Neural cell (in vitro differentiated cells): ENCODE measurements around the gene ISG20L2. TPM values are rescaled to one million over a fixed set of nuclear protein-coding genes. Genes with fewer than 3 reads are reported as not detected.
"Not testable (repeated sequence)": the region's sequence is repeated elsewhere in the genome, so short reads cannot be mapped to it uniquely, and the experiment has no call there.

ENCODE experiments used
- H2AFZ ChIP-seq: fragments of 200-600, 300-800 bp; sonication (generic), shearing (Covaris generic); 2 replicates; pipeline ENCODE4 v1.6.0; 2014; ENCODE audit warnings: low read depth, mild to moderate bottlenecking, antibody characterized with exemption, low read length, moderate library complexity
- H3F3A ChIP-seq: fragments of 200-600 bp; shearing (Covaris generic); 2 replicates; pipeline ENCODE4 v1.6.1; 2016; ENCODE audit warnings: mild to moderate bottlenecking, moderate library complexity, mixed read lengths, antibody characterized with exemption, low read length; ENCODE audit not compliant: insufficient read depth, poor library complexity, severe bottlenecking
- H3K27ac ChIP-seq: fragments of 200-600, 300-800 bp; sonication (generic), shearing (Covaris generic); 2 replicates; pipeline ENCODE4 v1.5.1; 2014; ENCODE audit warnings: mild to moderate bottlenecking, low read length, moderate library complexity
- H3K27me3 ChIP-seq: fragments of 300-800, 200-600 bp; sonication (generic), shearing (Covaris generic); 2 replicates; pipeline ENCODE4 v1.6.0; 2014; ENCODE audit warnings: mild to moderate bottlenecking, low read depth, low read length, moderate library complexity; ENCODE audit not compliant: insufficient read depth
- H3K36me3 ChIP-seq: fragments of 300-800, 200-600 bp; sonication (generic), shearing (Covaris generic); 2 replicates; pipeline ENCODE4 v1.5.1; 2014; ENCODE audit warnings: mild to moderate bottlenecking, antibody characterized with exemption, low read length, moderate library complexity; ENCODE audit not compliant: insufficient read depth
- H3K4me2 ChIP-seq: fragments of 300-800, 200-600 bp; sonication (generic), shearing (Covaris generic); 2 replicates; pipeline ENCODE4 v1.6.0; 2014; ENCODE audit warnings: mild to moderate bottlenecking, low read length
- H3K4me3 ChIP-seq: fragments of 300-800, 200-600 bp; sonication (generic), shearing (Covaris generic); 2 replicates; pipeline ENCODE4 v1.5.1; 2014; ENCODE audit warnings: mild to moderate bottlenecking, low read length, moderate library complexity
- H3K79me2 ChIP-seq: fragments of 200-600 bp; shearing (Covaris generic); replicated peaks from 2 replicates; pipeline ENCODE4 v1.6.0; 2014; ENCODE audit warnings: mild to moderate bottlenecking, low read length, moderate library complexity; ENCODE audit not compliant: insufficient read depth
- H3K9ac ChIP-seq: fragments of 300-800, 200-600 bp; sonication (generic), shearing (Covaris generic); 2 replicates; pipeline ENCODE4 v1.6.1; 2016; ENCODE audit warnings: mild to moderate bottlenecking, low read length, mixed read lengths
- H3K9me2 ChIP-seq: fragments of 200-600 bp; shearing (Covaris generic); 2 replicates; pipeline ENCODE4 v1.6.1; 2016; ENCODE audit warnings: mild to moderate bottlenecking, low read length, mixed read lengths; ENCODE audit not compliant: insufficient read depth
- H3K9me3 ChIP-seq: fragments of 200-600, 300-800 bp; sonication (generic), shearing (Covaris generic); 2 replicates; pipeline ENCODE4 v1.6.1; 2016; ENCODE audit warnings: mild to moderate bottlenecking, mixed run types, low read length, moderate library complexity, mixed read lengths
- H4K20me1 ChIP-seq: fragments of 200-600 bp; shearing (Covaris generic); 2 replicates; pipeline ENCODE4 v1.6.1; 2016; ENCODE audit warnings: mild to moderate bottlenecking, mixed run types; ENCODE audit not compliant: insufficient read depth
- CTCF ChIP-seq: fragments of 450-650 bp; IDR thresholded peaks from 2 replicates; pipeline ENCODE4 v1.5.1; 2014; ENCODE audit warnings: antibody characterized with exemption, mild to moderate bottlenecking, moderate library complexity; ENCODE audit not compliant: poor library complexity, severe bottlenecking
- EP300 ChIP-seq: fragments of 450-650 bp; conservative IDR thresholded peaks from 2 replicates; pipeline ENCODE4 v1.6.1; 2014; ENCODE audit warnings: antibody characterized with exemption, mild to moderate bottlenecking, moderate library complexity; ENCODE audit not compliant: poor library complexity, severe bottlenecking
- EZH2 ChIP-seq: fragments of 200-600, 300-800 bp; shearing (Covaris generic), sonication (generic); IDR thresholded peaks from 2 replicates; pipeline ENCODE4 v1.6.1; 2014; ENCODE audit warnings: antibody characterized with exemption, low read length, borderline replicate concordance, mild to moderate bottlenecking; ENCODE audit not compliant: insufficient read depth, poor library complexity, severe bottlenecking
- MXI1 ChIP-seq: fragments of 450-650 bp; conservative IDR thresholded peaks from 2 replicates; pipeline ENCODE4 v1.6.1; 2014; ENCODE audit warnings: antibody characterized with exemption, mild to moderate bottlenecking; ENCODE audit not compliant: poor library complexity, severe bottlenecking
- POLR2AphosphoS5 ChIP-seq: IDR thresholded peaks from 2 replicates; pipeline ENCODE4 v1.6.1; 2012
- RAD21 ChIP-seq: fragments of 450-650 bp; conservative IDR thresholded peaks from 2 replicates; pipeline ENCODE4 v1.6.1; 2014; ENCODE audit warnings: antibody characterized with exemption, mild to moderate bottlenecking, moderate library complexity
- REST ChIP-seq: IDR thresholded peaks from 2 replicates; pipeline ENCODE4 v1.6.1; 2012; ENCODE audit warnings: borderline replicate concordance
- SMC3 ChIP-seq: fragments of 450-650 bp; conservative IDR thresholded peaks from 2 replicates; pipeline ENCODE4 v1.6.1; 2014; ENCODE audit warnings: antibody characterized with exemption, mild to moderate bottlenecking, moderate library complexity; ENCODE audit not compliant: poor library complexity
- TAF1 ChIP-seq: IDR thresholded peaks from 2 replicates; pipeline ENCODE4 v1.6.1; 2012; ENCODE audit warnings: low read depth
- polyA plus RNA-seq: library from polyadenylated mRNA; depleted of rRNA; stranded (reverse); fragments of >200 nt; gene quantifications from 2 replicates; pipeline ENCODE4 v1.2.3, GENCODE V29; 2014

Gene ISG20L2
- polyA plus RNA-seq, 1 donor from 2014 or later: 8.5 TPM

- no peak overlapping the region for H3K9ac ChIP-seq
- no peaks in the 10 kb centered on the region for H3F3A ChIP-seq
- no peaks in the 10 kb centered on the region for H3K9me2 ChIP-seq
- H2AFZ ChIP-seq: no peak overlapping the region
- no peak for TF ChIP-seq RAD21
- no peak for TF ChIP-seq MXI1
- H3K27ac ChIP-seq: no peak overlapping the region
- no peaks in the 10 kb centered on the region for H3K79me2 ChIP-seq
- no peaks in the 10 kb centered on the region for H4K20me1 ChIP-seq
- no peak overlapping the region for H3K4me3 ChIP-seq
- no peaks in the 10 kb centered on the region for H3K27me3 ChIP-seq
- no peaks in the 10 kb centered on the region for H3K36me3 ChIP-seq
- H3K9me3 ChIP-seq: no peaks in the 10 kb centered on the region
- H3K4me2 ChIP-seq: no peak overlapping the region
These were observed 32.2 kb upstream of the ISG20L2 start for GRCh38 chr1:156760796-156761104.

GRCh38 chr1:156760092-156760795, 31.7 kb upstream of the ISG20L2 start:
- no peaks in the 10 kb centered on the region for H3K27me3 ChIP-seq
- no peaks in the 10 kb centered on the region for H4K20me1 ChIP-seq
- no peak overlapping the region for H3K9ac ChIP-seq
- no peak overlapping the region for H3K4me2 ChIP-seq
- no peaks in the 10 kb centered on the region for H3F3A ChIP-seq
- H3K36me3 ChIP-seq: no peaks in the 10 kb centered on the region
- no peaks in the 10 kb centered on the region for H3K9me2 ChIP-seq
- H3K4me3 ChIP-seq: no peak overlapping the region
- H3K27ac ChIP-seq: no peak overlapping the region
- H3K79me2 ChIP-seq: no peaks in the 10 kb centered on the region
- H2AFZ ChIP-seq: no peak overlapping the region
- H3K9me3 ChIP-seq: no peaks in the 10 kb centered on the region
- no peak for TF ChIP-seq REST
- TF ChIP-seq RAD21: no peak
- TF ChIP-seq MXI1: no peak
- no peak for TF ChIP-seq EP300
- TF ChIP-seq TAF1: no peak
- no peak for TF ChIP-seq POLR2AphosphoS5

GRCh38 chr1:156757572-156758253, 29.1 kb upstream of the ISG20L2 start:
- H3K27me3 ChIP-seq, H3K36me3 ChIP-seq, H3K4me2 ChIP-seq, H3F3A ChIP-seq, H3K9ac ChIP-seq, H3K9me2 ChIP-seq, H3K9me3 ChIP-seq, H4K20me1 ChIP-seq, H2AFZ ChIP-seq, H3K27ac ChIP-seq, H3K4me3 ChIP-seq, H3K79me2 ChIP-seq: not testable (repeated sequence)

GRCh38 chr1:156756355-156756754, 27.8 kb upstream of the ISG20L2 start:
- Histone ChIP-seq H3K9me3 (no peaks in the 10 kb centered on the region), H3K9ac (no peak overlapping the region), H4K20me1 (no peaks in the 10 kb centered on the region), H3K79me2 (peaks cover 17% of the 10 kb centered on the region), H3K27me3 (no peaks in the 10 kb centered on the region), H3K4me2 (no peak overlapping the region), H3K4me3 (no peak overlapping the region), H3K36me3 (no peaks in the 10 kb centered on the region), H3K27ac (no peak overlapping the region), H3K9me2 (no peaks in the 10 kb centered on the region), H2AFZ (no peak overlapping the region), H3F3A (no peaks in the 10 kb centered on the region)
- TF ChIP-seq EZH2 (no peak), MXI1 (no peak), POLR2AphosphoS5 (no peak), SMC3 (no peak), TAF1 (no peak), EP300 (no peak), RAD21 (no peak), CTCF (no peak)
